H1 (cell line): Measurements from ENCODE around the gene NRAS. TPM values are rescaled to one million over a fixed set of nuclear protein-coding genes. Genes with fewer than 3 reads are reported as not detected.

Source experiments
- CTCF ChIA-PET: fragments of 300-600 bp; sonication (Branson Sonifier 250); formaldehyde crosslinking; loops from one replicate; lab custom pipeline; 2021; ENCODE audit not compliant: partially characterized antibody; lab: Charles Lee
- POLR2A ChIA-PET: fragments of 300-600 bp; sonication (Branson Sonifier 250); formaldehyde crosslinking; loops from one replicate; lab custom pipeline; 2021; ENCODE audit warnings: inconsistent platforms; ENCODE audit not compliant: partially characterized antibody; lab: Charles Lee
- DNase-seq, 2 experiments: peaks; one replicate each; pipeline versions ENCODE4 v3.0.0 to v3.0.0-alpha.2; 2010 to 2022; ENCODE audit warnings: low spot score in 2 of 2, low read depth in 1 of 2, mixed read lengths in 1 of 2
- FAIRE-seq: peaks from 2 replicates; lab custom pipeline; 2011; peaks lifted over from hg19 to GRCh38; lab: Jason Lieb, UNC
- H2AFZ ChIP-seq: 2 replicates; pipeline ENCODE4 v1.8.1; 2012; ENCODE audit warnings: low read length, inconsistent platforms
- H2AK5ac ChIP-seq: 2 replicates; pipeline ENCODE4 v1.6.1; 2013; ENCODE audit warnings: low read depth, low read length
- H2BK120ac ChIP-seq: replicated peaks from 2 replicates; pipeline ENCODE3; 2013; ENCODE audit warnings: low read depth, low read length, inconsistent platforms
- H2BK12ac ChIP-seq: 2 replicates; pipeline ENCODE4 v1.6.1; 2013; ENCODE audit warnings: low read depth, low read length
- H2BK15ac ChIP-seq: 2 replicates; pipeline ENCODE4 v1.6.1; 2013; ENCODE audit warnings: low read length
- H2BK20ac ChIP-seq: 2 replicates; pipeline ENCODE4 v1.6.1; 2013; ENCODE audit warnings: low read length
- H2BK5ac ChIP-seq: 2 replicates; pipeline ENCODE4 v1.6.1; 2013; ENCODE audit warnings: low read depth, low read length
- H3K14ac ChIP-seq: 2 replicates; pipeline ENCODE4 v1.6.1; 2013; ENCODE audit warnings: inconsistent platforms; ENCODE audit not compliant: insufficient read length
- H3K18ac ChIP-seq: 2 replicates; pipeline ENCODE4 v1.6.1; 2013; ENCODE audit warnings: low read length; ENCODE audit errors: extremely low read depth
- H3K23ac ChIP-seq: 2 replicates; pipeline ENCODE4 v1.6.1; 2013; ENCODE audit warnings: inconsistent platforms; ENCODE audit not compliant: insufficient read length
- H3K23me2 ChIP-seq: 2 replicates; pipeline ENCODE4 v1.6.1; 2013; ENCODE audit warnings: low read depth, low read length
- H3K27ac ChIP-seq: 2 replicates; pipeline ENCODE4 v1.6.1; 2011; ENCODE audit warnings: low read depth, low read length, inconsistent platforms
- H3K27me3 ChIP-seq, 4 experiments: replicated peaks in 1 of 4; 1 replicate in 1 of 4; 2 replicates in 3 of 4; pipeline versions ENCODE4 v1.6.1 to v1.8.1; 2011 to 2013; ENCODE audit warnings: low read length in 3 of 4, mild to moderate bottlenecking in 3 of 4, inconsistent platforms in 2 of 4, mixed read lengths in 2 of 4, moderate library complexity in 1 of 4; ENCODE audit not compliant: control insufficient read depth in 3 of 4, insufficient read depth in 3 of 4; ENCODE audit errors: extremely low read depth in 1 of 4
- H3K36me3 ChIP-seq, 4 experiments: 2 replicates each; pipeline versions ENCODE4 v1.6.1 to v1.8.1; 2011 to 2013; ENCODE audit warnings: mild to moderate bottlenecking in 4 of 4, low read length in 3 of 4, moderate library complexity in 2 of 4, control low read depth in 1 of 4, inconsistent platforms in 1 of 4; ENCODE audit not compliant: insufficient read depth in 4 of 4, control insufficient read depth in 2 of 4
- H3K4ac ChIP-seq: replicated peaks from 2 replicates; pipeline ENCODE3; 2013; ENCODE audit warnings: low read length, low read depth, mixed read lengths, inconsistent platforms; ENCODE audit not compliant: insufficient read length
- H3K4me1 ChIP-seq, 4 experiments: replicated peaks in 1 of 4; 1 replicate in 1 of 4; 2 replicates in 3 of 4; pipeline versions ENCODE4 v1.6.1 to v1.8.1; 2011 to 2013; ENCODE audit warnings: low read length in 3 of 4, inconsistent platforms in 2 of 4, mixed read lengths in 1 of 4; ENCODE audit not compliant: insufficient read depth in 4 of 4, control insufficient read depth in 3 of 4
- H3K4me2 ChIP-seq, 2 experiments: 2 replicates each; pipeline versions ENCODE4 v1.6.1 to v1.8.1; 2011 to 2013; ENCODE audit warnings: low read depth in 2 of 2, low read length in 2 of 2, control low read depth in 1 of 2, inconsistent platforms in 1 of 2, mild to moderate bottlenecking in 1 of 2; ENCODE audit not compliant: insufficient read depth in 1 of 2
- H3K4me3 ChIP-seq, 4 experiments: fragments of 200-600, 300-600 bp in 1 of 4; sonication (generic), shearing (Covaris generic), sonication (Bioruptor Twin) in 1 of 4; 2 replicates each; pipeline versions ENCODE4 v1.5.1 to v1.8.1; 2011 to 2016; ENCODE audit warnings: low read length in 4 of 4, low read depth in 3 of 4, control low read depth in 2 of 4, inconsistent platforms in 2 of 4, mild to moderate bottlenecking in 2 of 4, mixed read lengths in 1 of 4, moderate library complexity in 1 of 4; ENCODE audit not compliant: insufficient read depth in 2 of 4; ENCODE audit errors: extremely low read depth in 1 of 4
- H3K56ac ChIP-seq: replicated peaks from 2 replicates; pipeline ENCODE3; 2013; ENCODE audit warnings: low read depth, mild to moderate bottlenecking, mixed read lengths, low read length, inconsistent platforms; ENCODE audit not compliant: insufficient read length
- H3K79me1 ChIP-seq: 2 replicates; pipeline ENCODE4 v1.6.1; 2013; ENCODE audit warnings: low read depth, low read length, control low read depth
- H3K79me2 ChIP-seq, 2 experiments: 2 replicates each; pipeline versions ENCODE4 v1.6.1 to v1.8.1; 2012 to 2013; ENCODE audit warnings: low read length in 2 of 2, mild to moderate bottlenecking in 2 of 2, inconsistent platforms in 1 of 2; ENCODE audit not compliant: insufficient read depth in 2 of 2, control insufficient read depth in 1 of 2
- H3K9ac ChIP-seq, 4 experiments: replicated peaks in 1 of 4; 1 replicate in 1 of 4; 2 replicates in 3 of 4; pipeline versions ENCODE4 v1.6.1 to v1.8.1; 2011 to 2013; ENCODE audit warnings: low read depth in 3 of 4, low read length in 3 of 4, control low read depth in 2 of 4, mild to moderate bottlenecking in 2 of 4, moderate library complexity in 2 of 4, inconsistent platforms in 1 of 4; ENCODE audit errors: extremely low read depth in 1 of 4
- H3K9me3 ChIP-seq, 2 experiments: 2 replicates each; pipeline versions ENCODE4 v1.6.1 to v1.8.1; 2012 to 2013; ENCODE audit warnings: mild to moderate bottlenecking in 2 of 2, moderate library complexity in 2 of 2, control low read depth in 1 of 2, inconsistent platforms in 1 of 2, low read depth in 1 of 2, low read length in 1 of 2, mixed read lengths in 1 of 2; ENCODE audit not compliant: insufficient read depth in 2 of 2
- H4K20me1 ChIP-seq, 2 experiments: replicated peaks in 1 of 2; 2 replicates each; pipeline versions ENCODE3 to v1.8.1; 2011 to 2013; ENCODE audit warnings: inconsistent platforms in 2 of 2, low read length in 2 of 2, mild to moderate bottlenecking in 1 of 2; ENCODE audit not compliant: insufficient read depth in 2 of 2, control insufficient read depth in 1 of 2
- H4K5ac ChIP-seq: 2 replicates; pipeline ENCODE4 v1.6.1; 2013; ENCODE audit warnings: low read length, low read depth, mixed read lengths, inconsistent platforms; ENCODE audit not compliant: insufficient read length
- H4K8ac ChIP-seq: 2 replicates; pipeline ENCODE4 v1.8.0; 2013; ENCODE audit warnings: mild to moderate bottlenecking, moderate library complexity, low read length, inconsistent platforms; ENCODE audit not compliant: insufficient read depth; ENCODE audit errors: extremely low read depth
- H4K91ac ChIP-seq: replicated peaks from 2 replicates; pipeline ENCODE3; 2013; ENCODE audit warnings: low read length, mixed read lengths, inconsistent platforms; ENCODE audit not compliant: insufficient read length
- ASH2L ChIP-seq: fragments of 200-600, 300-600 bp; sonication (generic); IDR thresholded peaks from one replicate; pipeline ENCODE4 v1.7.1; 2017; ENCODE audit warnings: low read length
- CTCF ChIP-seq, 3 experiments: IDR thresholded peaks; 1 replicate in 2 of 3; 2 replicates in 1 of 3; pipeline versions ENCODE4 v1.5.1 to v1.6.1; 2011; ENCODE audit warnings: low read length in 3 of 3, mild to moderate bottlenecking in 3 of 3, inconsistent platforms in 2 of 3, low read depth in 1 of 3, moderate library complexity in 1 of 3; ENCODE audit not compliant: insufficient read depth in 1 of 3; ENCODE audit errors: control extremely low read depth in 1 of 3
- NANOG ChIP-seq: IDR thresholded peaks from 2 replicates; pipeline ENCODE4 v1.6.1; 2011; ENCODE audit warnings: low read length, low read depth, mild to moderate bottlenecking, inconsistent platforms; ENCODE audit not compliant: insufficient read depth, poor library complexity, severe bottlenecking
- WGBS, 2 experiments: shearing (Covaris generic) in 1 of 2; methylation state at CpG; one replicate each; pipeline versions ENCODE4 v1.1.6 to v1.1.7; 2013 to 2015; ENCODE audit warnings: low lambda C conversion rate in 2 of 2, mixed read lengths in 2 of 2, inconsistent platforms in 1 of 2, low coverage in 1 of 2, missing lambda C conversion rate in 1 of 2; ENCODE audit not compliant: insufficient replicate concordance in 2 of 2, insufficient coverage in 1 of 2, insufficient read length in 1 of 2; ENCODE audit errors: extremely low coverage in 1 of 2, missing lambda C conversion rate in 1 of 2; 5-methylcytosine and 5-hydroxymethylcytosine counted together
- polyA plus RNA-seq, 7 experiments: library from polyadenylated mRNA; depleted of rRNA in 3 of 7; stranded (reverse) in 5 of 7; unstranded in 2 of 7; fragments of >200 nt in 5 of 7; fragments of 200-250 nt in 2 of 7; gene quantifications; 1 replicate in 5 of 7; 2 replicates in 1 of 7; 4 replicates in 1 of 7; pipeline versions ENCODE4 v1.2.1 to v1.2.3, GENCODE V29; 2011 to 2013; ENCODE audit warnings: missing spikeins in 2 of 7, mixed read lengths in 2 of 7
- total RNA-seq: library from RNA; stranded (reverse); fragmentation: NEBNext Ultra II Directional; extraction: Animal tissue kit (Norgen Biotek cat#: 25700); gene quantifications from 2 replicates; pipeline ENCODE4 v1.2.1, GENCODE V29; 2021

NRAS gene
- total and polyA plus RNA-seq, 2 of the 8 experiments (the other 6 are each of a cell fraction or from before 2014, with no cell fraction given): 24.5 to 65.1 TPM

GRCh38 chr1:114753143-114753542, 36.6 kb upstream of the NRAS start:
- ChIA-PET CTCF (interaction anchor here (1.7 kb wide), 1 partner anchor 8 kb away, joined by 4 read pairs; no protein-coding TSS in a partner anchor), POLR2A (interaction anchor here (0.6 to 6.0 kb wide), 11 partner anchors 10 to 328 kb away, joined by 3 to 68 read pairs (median 4); partner anchors contain the start of gene NRAS)
- H3K36me3 ChIP-seq: peaks cover 2 to 38% (median 22%) of the 10 kb centered on the region in 4 experiments; a peak in 7 of 8 replicates
- WGBS, 2 experiments: 64% methylated on average over 4 of the region's 4 CpGs; no CpG with 5 or more reads in 1 of the 2 experiments
- H4K20me1 ChIP-seq: peaks cover 35 to 40% of the 10 kb centered on the region in 2 experiments
- no peak overlapping the region for H2BK20ac ChIP-seq
- no peak overlapping the region for H4K8ac ChIP-seq
- no peak overlapping the region for H3K4ac ChIP-seq
- H2AFZ ChIP-seq: no peak overlapping the region
- no peak overlapping the region for H2BK5ac ChIP-seq
- no peaks in the 10 kb centered on the region for H3K27me3 ChIP-seq
- DNase-seq (no peak), FAIRE-seq (no peak)
- peak overlapping the region in 1 of 4 experiments; percentile 18; a peak in 1 of 8 replicates for H3K4me3 ChIP-seq
- H3K79me1 ChIP-seq: peaks cover 4% of the 10 kb centered on the region
- peak overlapping the region in 1 of 2 experiments; percentile 39; a peak in 3 of 4 replicates for H3K4me2 ChIP-seq
- no peak overlapping the region for H3K27ac ChIP-seq
- no peak overlapping the region for H4K91ac ChIP-seq
- TF ChIP-seq NANOG (peak; percentile 54), CTCF (IDR thresholded peaks at IDR 0.05; ENCODE audit: control extremely low read depth in 1 of 3, insufficient read depth in 1 of 3, low read depth in 1 of 3, low read length in 3 of 3) (no peak), ASH2L (no peak)
- no peak overlapping the region for H2AK5ac ChIP-seq
- H4K5ac ChIP-seq: no peak overlapping the region
- H3K56ac ChIP-seq: no peak overlapping the region
- no peaks in the 10 kb centered on the region for H3K9me3 ChIP-seq
- no peak overlapping the region for H3K18ac ChIP-seq
- H3K79me2 ChIP-seq: peaks cover 69 to 91% of the 10 kb centered on the region in 2 experiments
- H2BK120ac ChIP-seq: no peak overlapping the region
- H3K23me2 ChIP-seq: no peaks in the 10 kb centered on the region
- no peak overlapping the region for H3K9ac ChIP-seq
- peaks cover 0 to 12% (median 3%) of the 10 kb centered on the region in 4 experiments; a peak in 2 of 7 replicates for H3K4me1 ChIP-seq
- H2BK15ac ChIP-seq: no peak overlapping the region
- H3K23ac ChIP-seq: no peak overlapping the region
- no peak overlapping the region for H2BK12ac ChIP-seq
- H3K14ac ChIP-seq: no peak overlapping the region
